GM21528 (cell line): ENCODE results near the gene C1QA.

ENCODE experiments used
- ATAC-seq: cut with Tn5 transposase; IDR thresholded peaks from one replicate; pipeline ENCODE4 v1.9.1; 2021; ENCODE audit warnings: mild to moderate bottlenecking, moderate library complexity; ENCODE audit not compliant: unreplicated experiment, low FRiP score

Gene C1QA

DNA sequence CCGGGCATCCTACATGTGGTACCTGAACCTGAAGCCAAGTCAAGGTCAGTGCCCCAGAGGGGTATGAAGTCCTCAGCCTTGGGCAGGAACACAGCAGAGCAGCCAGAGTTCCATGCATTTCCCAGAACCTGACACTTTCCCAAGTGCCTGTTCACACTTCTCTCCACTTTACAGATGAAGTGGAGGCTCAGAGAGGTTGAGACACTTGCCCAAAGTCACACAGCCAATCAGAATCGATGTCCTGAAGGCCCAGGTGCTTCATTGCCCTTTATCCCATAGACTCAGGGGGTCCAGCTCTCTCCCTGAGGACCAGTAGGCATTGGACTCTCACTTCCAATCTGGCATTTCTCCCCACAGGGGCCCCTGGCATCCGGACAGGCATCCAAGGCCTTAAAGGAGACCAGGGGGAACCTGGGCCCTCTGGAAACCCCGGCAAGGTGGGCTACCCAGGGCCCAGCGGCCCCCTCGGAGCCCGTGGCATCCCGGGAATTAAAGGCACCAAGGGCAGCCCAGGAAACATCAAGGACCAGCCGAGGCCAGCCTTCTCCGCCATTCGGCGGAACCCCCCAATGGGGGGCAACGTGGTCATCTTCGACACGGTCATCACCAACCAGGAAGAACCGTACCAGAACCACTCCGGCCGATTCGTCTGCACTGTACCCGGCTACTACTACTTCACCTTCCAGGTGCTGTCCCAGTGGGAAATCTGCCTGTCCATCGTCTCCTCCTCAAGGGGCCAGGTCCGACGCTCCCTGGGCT is 2.2 kb downstream of the C1QA start:
- no peak for ATAC-seq

DNA sequence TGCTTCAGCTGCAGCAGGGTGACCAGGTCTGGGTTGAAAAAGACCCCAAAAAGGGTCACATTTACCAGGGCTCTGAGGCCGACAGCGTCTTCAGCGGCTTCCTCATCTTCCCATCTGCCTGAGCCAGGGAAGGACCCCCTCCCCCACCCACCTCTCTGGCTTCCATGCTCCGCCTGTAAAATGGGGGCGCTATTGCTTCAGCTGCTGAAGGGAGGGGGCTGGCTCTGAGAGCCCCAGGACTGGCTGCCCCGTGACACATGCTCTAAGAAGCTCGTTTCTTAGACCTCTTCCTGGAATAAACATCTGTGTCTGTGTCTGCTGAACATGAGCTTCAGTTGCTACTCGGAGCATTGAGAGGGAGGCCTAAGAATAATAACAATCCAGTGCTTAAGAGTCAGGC is 2.9 kb downstream of the C1QA start:
- no peak for ATAC-seq

DNA sequence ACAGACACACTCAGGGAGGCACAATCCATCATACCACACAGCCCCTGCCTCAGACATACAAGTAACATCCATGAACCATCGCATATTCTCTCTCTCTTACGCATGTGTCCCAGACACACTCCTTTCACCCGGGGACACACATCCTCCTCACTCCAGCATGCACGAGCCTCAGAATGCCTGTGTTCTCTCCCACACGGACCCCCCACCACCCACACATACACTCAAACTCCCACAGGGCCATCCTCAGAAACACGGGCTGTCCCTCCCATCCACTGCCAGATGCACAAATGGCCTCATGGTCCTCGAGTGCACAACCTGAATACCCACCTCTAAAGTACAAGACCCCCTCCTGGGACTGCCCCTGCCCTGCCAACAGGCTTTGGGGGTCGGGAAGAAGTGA is 4.8 kb downstream of the C1QA start:
- no peak for ATAC-seq

DNA sequence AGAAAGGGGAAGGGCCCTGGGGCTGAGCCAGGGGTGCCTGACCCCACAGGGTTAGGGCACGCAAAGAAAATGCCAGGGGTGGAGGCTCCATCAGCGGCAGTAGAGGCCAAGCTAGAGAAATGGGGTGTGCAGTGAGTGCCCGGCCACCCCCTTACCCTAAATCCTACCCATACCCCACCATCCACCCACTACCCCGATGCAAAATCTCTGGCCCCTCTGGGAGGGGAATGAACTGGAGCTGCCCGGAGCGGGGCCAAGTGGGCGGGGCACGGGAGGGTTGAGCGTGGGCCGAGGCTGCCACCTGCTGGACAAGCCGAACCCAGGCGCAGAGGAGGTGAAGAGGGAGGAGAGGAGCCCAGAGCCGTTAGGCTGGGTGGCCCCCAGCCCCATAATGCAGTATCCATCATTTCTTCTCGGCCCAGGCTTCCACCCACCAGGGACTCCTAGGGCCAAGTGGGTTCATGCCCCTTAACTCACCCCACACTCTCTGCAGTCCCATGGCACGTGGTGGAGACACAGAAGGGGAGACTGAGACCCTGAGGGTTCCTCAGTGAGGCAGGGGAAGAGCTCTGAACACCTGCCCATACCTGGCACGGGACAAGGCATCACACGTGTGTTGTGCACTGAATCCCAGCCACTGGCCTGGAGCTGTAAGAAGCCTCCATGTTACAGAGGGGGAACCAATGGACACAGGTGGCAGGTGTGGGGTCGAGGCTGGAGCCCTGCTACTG is 5.6 kb downstream of the C1QA start:
- no peak for ATAC-seq

DNA sequence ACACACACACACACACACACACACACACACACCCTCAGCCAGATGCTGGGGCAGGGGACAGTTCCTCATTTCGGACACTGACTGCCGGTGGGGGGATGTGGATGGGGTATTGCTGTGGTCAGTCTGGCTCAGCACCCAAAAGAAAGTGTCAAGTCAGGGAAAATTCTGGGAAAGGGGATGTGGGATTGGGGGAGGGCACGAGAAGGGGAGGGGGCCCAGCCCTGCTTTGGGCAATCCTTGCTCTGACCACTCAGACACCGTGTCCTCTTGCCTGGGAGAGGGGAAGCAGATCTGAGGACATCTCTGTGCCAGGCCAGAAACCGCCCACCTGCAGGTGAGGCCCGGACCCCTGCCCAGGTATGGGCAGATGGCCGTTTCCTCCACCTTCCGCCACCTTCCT is 7.0 kb downstream of the C1QA start, which contains the start of gene C1QC:
C1QC (plus strand) TSS at position 253 of the 400 bp plus-strand sequence. CDS start 391 bp downstream, outside the sequence.
- ATAC-seq: no peak

DNA sequence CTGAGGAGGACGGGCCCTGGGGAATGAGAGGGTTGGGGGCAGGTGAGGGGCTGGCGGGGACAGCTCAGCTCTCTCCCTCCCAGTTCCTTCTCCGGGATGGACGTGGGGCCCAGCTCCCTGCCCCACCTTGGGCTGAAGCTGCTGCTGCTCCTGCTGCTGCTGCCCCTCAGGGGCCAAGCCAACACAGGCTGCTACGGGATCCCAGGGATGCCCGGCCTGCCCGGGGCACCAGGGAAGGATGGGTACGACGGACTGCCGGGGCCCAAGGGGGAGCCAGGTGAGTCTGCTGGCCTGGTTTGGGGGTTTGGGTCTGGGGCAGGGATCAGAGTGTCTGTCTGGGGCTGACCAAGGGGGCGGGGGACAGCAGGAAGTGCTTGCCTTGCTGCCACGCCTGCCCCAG is 7.5 kb downstream of the C1QA start:
- ATAC-seq: no peak

DNA sequence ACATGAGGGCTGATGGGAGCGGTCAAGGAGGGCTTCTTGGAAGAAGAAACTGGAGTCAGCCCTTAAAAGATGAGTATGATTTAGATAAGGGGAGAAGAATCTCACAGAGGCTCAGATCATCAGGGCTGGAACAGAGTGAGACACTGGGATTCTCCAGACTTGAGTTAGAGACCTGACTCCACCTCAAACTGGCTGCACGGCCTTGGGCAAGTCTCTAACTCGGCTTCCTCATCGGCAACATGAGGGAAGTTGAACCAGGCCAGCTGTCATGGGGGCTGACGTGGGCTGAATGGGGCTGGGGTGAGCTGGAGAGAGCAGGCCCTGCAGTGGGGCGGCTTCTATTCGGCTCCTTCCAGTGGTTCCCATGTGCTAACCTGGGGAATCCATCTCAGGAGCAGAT is 9.5 kb downstream of the C1QA start:
- ATAC-seq: no peak

DNA sequence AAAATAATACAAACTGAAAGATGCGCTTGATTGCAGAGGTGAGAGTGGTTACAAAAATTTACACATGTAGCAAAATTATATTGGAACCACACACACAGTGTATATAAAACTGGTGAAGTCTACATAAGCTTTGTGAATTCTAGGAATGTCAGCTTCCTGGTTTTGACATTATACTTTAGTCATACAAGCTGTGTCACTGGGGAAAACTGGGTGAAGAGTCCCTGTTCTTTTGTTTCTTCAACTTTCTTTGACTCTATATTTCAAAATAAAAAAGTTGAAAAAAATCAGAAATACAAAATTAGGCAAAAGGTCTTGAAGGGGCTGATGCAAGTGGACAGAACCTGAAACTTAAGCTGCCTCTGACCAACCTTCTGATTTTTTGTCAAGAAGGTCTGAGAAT is 10.0 kb downstream of the C1QA start:
- no peak for ATAC-seq

DNA sequence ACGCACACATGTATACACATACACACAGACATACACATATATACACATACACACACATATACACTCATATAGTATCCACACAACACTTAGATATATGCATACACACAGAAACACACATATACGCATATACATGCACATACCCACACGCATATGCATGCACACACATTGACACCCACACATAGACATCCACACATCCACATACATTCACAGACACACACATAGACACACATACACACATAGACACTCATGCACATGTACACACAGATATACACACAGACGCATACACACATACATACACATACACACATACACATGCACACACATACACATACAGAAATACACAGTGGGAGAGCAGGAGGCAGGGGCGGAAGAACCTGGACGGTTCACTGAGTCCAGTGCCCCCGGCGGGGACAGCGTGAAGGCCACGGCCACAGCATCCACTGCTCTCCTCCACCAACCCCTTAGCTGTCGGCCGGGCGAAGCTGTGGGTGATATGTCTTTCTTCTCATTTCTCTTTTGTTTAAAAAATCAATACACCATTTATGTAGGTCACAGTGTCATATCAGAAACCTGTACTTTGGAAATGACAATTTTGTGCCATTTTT is 13.8 kb downstream of the C1QA start:
- ATAC-seq: no peak

DNA sequence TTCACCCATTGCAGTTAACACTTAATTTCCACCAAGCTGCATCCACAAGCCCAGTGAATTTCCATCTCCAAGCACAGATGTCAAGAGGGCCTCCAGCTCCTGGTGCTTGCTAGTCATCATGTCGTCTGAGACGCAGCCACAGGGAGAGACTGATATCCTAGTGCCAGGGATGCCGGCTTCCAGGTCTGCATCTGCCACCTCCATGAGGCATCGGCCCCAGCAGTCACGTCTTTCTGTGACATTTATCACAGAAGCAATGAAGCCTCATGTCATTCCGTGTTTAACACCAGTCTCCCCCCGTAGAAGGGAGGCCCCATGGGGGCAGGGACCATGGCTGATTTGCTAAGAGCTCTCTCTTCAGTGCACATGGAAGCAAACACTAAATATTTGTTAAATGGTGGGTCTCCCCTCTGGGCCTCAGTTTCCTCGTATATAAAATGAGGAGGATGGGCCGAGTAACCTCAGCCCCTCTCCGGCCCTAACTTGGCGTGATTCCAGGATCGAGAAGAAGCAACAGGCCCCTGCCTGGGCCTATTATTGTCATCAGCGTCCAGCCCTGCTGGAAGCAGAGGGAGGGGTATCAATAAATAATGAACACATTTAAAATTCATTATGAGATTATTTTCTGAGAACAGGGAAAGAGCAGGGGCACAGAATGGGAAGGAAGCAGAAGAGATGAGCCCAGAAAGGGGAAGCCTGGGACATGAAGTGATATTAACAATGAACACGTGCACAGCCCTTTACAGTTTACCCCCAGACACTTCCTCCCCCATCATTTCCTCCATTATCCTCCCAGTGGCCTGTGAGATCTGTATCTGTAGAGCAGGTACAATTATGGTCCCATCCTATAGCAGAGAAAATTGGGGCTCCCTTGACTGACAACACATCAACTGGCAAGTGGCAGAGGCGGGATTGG is 15.8 kb downstream of the C1QA start:
- ATAC-seq: no peak

DNA sequence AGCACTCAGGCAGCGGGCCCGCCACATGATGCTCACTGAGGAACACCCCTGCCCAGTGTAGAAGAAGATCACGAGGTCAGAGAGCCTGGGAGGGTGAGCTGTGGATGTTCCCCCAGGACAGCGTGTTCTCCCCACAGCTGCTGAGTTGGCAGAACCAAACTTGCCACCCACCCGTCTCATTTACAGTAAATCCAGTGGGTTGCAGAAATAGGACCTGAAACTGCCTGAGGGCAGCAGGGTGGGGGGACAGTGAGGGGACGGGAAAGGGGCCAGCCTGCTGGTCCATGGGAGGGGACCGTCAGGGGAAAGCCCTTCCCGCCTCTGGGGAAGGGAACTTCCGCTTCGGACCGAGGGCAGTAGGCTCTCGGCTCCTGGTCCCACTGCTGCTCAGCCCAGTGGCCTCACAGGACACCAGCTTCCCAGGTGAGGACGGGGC is 16.5 kb downstream of the C1QA start, which contains the start of gene C1QB:
C1QB (plus strand) TSS at position 356 of the 436 bp plus-strand sequence. CDS start 6,227 bp downstream, outside the sequence.
- ATAC-seq: no peak

DNA sequence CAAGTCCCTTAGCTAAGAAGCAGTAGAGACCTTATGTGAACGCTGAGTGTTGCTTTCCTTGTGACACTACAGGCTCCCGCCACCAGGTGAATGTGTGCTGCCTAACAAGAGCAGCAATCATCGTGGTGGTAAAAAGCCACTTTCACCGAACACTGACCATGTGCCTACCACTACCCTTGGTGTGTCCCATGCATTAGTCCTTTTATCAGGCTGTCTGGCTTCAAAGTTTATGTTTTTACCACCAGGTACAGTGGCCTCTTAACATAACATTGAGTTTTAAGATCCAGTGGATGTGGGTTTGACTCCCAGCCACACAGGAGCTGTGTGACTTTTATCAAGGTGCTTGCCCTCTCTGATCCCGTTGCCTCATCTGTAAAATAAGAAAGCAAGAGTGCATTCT is 18.3 kb downstream of the C1QA start:
- ATAC-seq: no peak

DNA sequence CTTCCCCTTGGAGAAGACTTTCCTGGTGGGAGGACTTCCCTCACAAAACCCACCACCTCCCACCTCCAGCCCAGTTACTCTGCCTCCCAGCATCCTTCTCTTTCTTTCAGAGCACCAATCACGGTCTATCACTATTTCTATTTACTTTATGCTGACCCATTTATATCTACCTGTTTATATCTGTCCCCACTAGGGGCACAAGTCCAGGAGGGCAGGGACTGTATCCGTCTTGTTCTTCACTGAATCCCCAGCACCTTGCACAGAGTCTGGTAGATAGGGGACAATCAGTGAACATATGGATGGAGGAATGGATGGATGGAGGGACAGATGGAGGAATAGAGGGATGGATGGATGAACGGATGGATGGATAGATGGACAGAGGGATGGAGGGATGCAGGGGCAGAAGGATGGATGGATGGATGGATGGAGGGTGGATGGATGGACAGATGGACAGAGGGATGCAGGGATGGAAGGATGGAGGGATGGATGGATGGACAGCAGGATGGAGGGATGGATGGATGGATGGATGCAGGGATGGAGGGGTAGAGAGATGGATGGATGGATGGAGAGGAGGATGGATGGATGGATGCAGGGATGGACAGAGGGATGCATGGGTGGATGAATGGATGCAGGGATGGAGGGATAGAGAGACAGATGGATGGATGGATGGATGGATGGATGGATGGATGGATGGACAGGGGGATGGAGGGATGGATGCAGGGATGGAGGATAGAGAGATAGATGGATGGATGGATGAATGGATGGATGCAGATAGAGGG is 22.1 kb downstream of the C1QA start:
- ATAC-seq: no peak

DNA sequence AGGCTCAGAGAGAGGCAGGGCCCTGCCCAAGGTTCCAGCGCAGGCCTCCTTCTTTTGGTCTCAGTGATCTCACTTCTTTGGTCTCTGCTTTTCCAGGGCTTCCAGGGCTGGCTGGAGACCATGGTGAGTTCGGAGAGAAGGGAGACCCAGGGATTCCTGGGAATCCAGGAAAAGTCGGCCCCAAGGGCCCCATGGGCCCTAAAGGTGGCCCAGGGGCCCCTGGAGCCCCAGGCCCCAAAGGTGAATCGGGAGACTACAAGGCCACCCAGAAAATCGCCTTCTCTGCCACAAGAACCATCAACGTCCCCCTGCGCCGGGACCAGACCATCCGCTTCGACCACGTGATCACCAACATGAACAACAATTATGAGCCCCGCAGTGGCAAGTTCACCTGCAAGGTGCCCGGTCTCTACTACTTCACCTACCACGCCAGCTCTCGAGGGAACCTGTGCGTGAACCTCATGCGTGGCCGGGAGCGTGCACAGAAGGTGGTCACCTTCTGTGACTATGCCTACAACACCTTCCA is 24.4 kb downstream of the C1QA start:
- ATAC-seq: no peak

DNA sequence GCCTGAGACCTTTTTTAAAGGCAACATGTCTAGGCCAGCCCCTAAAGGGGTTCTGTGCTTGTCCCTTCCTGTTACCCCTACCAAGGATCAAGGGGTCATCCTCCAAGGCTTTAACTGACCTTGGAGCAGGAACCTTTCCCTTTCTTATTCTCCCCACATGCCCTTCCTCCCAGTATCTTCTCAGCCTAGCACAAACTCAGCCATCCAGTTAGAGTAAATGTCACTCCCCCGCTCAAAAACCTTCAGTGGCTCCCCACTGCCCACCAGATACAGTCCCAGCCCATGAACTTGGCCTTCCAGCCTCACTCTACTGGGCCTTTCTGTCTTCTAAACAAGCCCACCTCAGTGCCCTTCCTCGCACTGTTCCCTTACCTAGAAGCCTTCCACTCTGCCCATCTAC is 25.5 kb downstream of the C1QA start:
- ATAC-seq: no peak

DNA sequence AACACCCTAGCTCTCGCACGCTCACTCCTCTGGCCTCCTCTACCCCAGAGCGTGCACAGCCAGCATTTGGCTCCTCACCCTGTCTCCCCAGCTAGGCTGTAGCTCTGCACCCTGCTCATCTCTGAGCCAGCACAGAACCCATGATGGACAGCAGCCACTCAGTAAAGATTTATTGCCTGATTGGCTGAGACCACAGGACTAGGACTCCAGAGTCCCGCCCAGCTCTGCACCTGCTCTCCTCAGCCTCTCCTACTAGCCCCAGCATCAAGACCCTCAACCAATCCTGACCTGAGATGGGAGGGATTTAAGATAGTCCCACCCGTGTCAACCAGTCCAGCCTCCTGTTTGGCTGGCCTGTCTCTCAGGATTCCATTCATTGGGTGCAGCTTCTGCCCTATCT is 25.9 kb downstream of the C1QA start:
- no peak for ATAC-seq

DNA sequence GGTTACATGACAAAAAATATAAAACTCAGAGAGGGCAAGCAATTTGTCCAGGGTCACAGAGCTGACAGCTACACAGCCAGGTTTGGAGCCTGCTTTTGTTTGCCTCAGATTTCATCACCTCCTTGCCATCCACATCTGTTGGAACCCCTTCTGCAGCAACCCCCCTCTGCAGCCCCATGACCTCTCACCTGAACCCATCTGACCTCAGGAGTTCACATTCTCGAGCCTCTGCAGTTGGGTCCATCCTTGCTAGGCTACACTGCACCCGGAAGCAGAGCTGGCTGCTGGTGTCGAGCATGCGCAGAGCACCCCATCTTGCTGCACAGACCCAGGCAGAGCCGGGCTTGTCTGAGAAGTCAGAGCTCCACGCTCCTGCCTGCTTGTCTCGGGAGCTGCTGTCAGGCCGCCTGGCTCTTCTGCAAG is 26.6 kb downstream of the C1QA start:
- no peak for ATAC-seq

DNA sequence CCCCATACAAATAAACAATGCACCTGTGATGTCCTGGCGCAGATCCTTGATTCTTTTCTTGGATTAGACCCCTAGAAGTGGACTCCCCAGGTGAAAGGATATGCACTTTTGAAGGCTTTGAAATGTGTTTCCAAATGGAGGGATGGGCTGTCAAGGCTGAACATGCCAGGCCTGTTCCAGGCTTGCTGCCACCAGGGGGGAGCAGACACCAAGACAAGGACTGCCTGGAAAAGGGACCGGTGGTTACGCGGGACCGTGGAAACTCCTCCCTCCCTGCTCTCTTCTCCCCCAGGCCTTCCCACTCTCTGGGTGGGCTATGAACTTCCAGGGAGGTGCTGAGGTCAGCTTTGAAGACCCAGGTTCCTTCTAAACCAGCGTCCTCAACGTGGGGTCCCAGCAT is 29.3 kb downstream of the C1QA start:
- no peak for ATAC-seq

DNA sequence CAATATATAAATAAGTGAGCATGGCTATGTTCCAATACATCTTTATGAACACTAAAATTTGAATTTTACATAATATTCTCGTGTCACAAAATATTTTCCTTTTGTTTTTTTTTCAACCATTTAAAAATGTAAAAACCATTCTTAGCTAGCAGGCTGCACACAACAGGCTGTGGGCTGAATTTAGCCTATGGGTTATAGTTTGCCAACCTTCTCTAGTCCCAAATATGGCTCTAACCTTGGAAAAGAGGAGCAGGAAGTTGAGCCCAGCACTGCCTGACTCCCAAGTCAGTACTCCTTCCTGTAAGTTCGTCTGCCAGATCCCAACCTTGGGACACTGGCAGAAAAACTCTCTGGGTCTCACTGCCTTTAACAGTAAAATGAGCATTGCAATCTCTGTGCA is 30.0 kb downstream of the C1QA start:
- ATAC-seq: no peak
